Breast epithelium (tissue), 4 donors: ENCODE measurements around the gene EIF4G1. TPM values are rescaled to one million over a fixed set of nuclear protein-coding genes. Genes with fewer than 3 reads are reported as not detected.

Experiments
- DNase-seq, 2 donors: peaks; one replicate each; pipeline ENCODE4 v3.0.0-alpha.2; 2019; ENCODE audit warnings: low spot score in 2 of 2
- H3K27ac ChIP-seq, 2 donors: fragments of 200-600 bp; sonication (generic) in 1 of 2; one replicate each; pipeline ENCODE4 v1.5.1; 2016 to 2019; ENCODE audit warnings: mild to moderate bottlenecking in 1 of 2
- H3K27me3 ChIP-seq, 2 donors: fragments of 200-600 bp; sonication (generic) in 1 of 2; one replicate each; pipeline versions ENCODE4 v1.5.1 to v1.6.0; 2017 to 2019; ENCODE audit warnings: control low read depth in 1 of 2, mild to moderate bottlenecking in 1 of 2
- H3K36me3 ChIP-seq: fragments of 200-600 bp; one replicate; pipeline ENCODE4 v1.5.1; 2019
- H3K4me1 ChIP-seq, 2 donors: fragments of 200-600 bp; sonication (generic); one replicate each; pipeline ENCODE4 v1.5.1; 2016 to 2019; ENCODE audit warnings: control low read depth in 1 of 2
- H3K4me3 ChIP-seq, 3 donors: fragments of 200-600 bp; sonication (generic); 1 replicate in 2 of 3; 2 replicates in 1 of 3; pipeline ENCODE4 v1.5.1; 2016 to 2019; ENCODE audit warnings: mild to moderate bottlenecking in 3 of 3, moderate library complexity in 2 of 3
- H3K9me3 ChIP-seq, 2 donors: fragments of 200-600 bp; sonication (generic) in 1 of 2; one replicate each; pipeline ENCODE4 v1.5.1; 2016 to 2019; ENCODE audit warnings: control low read depth in 1 of 2
- POLR2A ChIP-seq: fragments of 450-650 bp; IDR thresholded peaks from one replicate; pipeline ENCODE4 v1.6.1; 2016; ENCODE audit warnings: antibody characterized with exemption, mild to moderate bottlenecking, moderate library complexity
- POLR2AphosphoS5 ChIP-seq, 3 donors: sonication (generic); formaldehyde crosslinking; IDR thresholded peaks; one replicate each; pipeline ENCODE4 v1.6.1; 2017; ENCODE audit warnings: antibody characterized with exemption in 3 of 3
- intact Hi-C: fragments of 100-400 bp; cut with DNase I; formaldehyde crosslinking; loops from one replicate; pipeline ENCODE4 v1.15.1; 2023; ENCODE audit warnings: low total_unique reads
- total RNA-seq, 3 donors: library from RNA; depleted of rRNA; stranded (reverse); fragments of >200 nt; gene quantifications; one replicate each; pipeline ENCODE4 v1.1.0, GENCODE V29; 2016
- TF ChIP-seq, protein P1 (sequence below), 3 donors: fragments of 450-650 bp; IDR thresholded peaks; one replicate each; pipeline ENCODE4 v1.5.1; 2016 to 2017; ENCODE audit warnings: antibody characterized with exemption in 3 of 3, mild to moderate bottlenecking in 3 of 3, moderate library complexity in 3 of 3

Gene EIF4G1
- total RNA-seq, 3 donors from 2014 or later, result 168 to 202 (median 196) TPM

DNA sequence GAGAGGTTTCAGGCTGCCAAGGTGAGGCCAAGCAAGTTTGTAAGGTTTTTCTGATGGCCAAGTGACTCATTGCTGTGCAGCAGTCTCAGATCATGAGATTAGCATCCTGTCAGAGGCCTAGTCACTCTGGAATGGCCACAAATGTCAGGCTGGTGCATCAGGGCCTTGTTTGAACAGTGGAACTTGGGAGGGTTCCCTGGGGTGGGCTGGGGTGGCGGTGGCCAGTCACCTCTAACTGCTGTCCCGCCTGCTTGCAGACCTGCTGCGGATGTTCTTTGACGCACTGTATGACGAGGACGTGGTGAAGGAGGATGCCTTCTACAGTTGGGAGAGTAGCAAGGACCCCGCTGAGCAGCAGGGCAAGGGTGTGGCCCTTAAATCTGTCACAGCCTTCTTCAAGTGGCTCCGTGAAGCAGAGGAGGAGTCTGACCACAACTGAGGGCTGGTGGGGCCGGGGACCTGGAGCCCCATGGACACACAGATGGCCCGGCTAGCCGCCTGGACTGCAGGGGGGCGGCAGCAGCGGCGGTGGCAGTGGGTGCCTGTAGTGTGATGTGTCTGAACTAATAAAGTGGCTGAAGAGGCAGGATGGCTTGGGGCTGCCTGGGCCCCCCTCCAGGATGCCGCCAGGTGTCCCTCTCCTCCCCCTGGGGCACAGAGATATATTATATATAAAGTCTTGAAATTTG, 20.2 kb downstream of the EIF4G1 start:
- intact Hi-C loops, result no loop called here
- Histone ChIP-seq H3K27ac (peak overlapping the region; percentile 98), H3K9me3 (no peaks in the 10 kb centered on the region), H3K4me3 (no peak overlapping the region), H3K36me3 (peaks cover 5% of the 10 kb centered on the region), H3K4me1 (peaks cover 8 to 11% of the 10 kb centered on the region in 2 donors), H3K27me3 (no peaks in the 10 kb centered on the region)
- no peak for DNase-seq
- TF ChIP-seq POLR2AphosphoS5 (IDR thresholded peaks at IDR 0.05) (no peak), POLR2A (no peak)
- TF ChIP-seq, protein P1, sequence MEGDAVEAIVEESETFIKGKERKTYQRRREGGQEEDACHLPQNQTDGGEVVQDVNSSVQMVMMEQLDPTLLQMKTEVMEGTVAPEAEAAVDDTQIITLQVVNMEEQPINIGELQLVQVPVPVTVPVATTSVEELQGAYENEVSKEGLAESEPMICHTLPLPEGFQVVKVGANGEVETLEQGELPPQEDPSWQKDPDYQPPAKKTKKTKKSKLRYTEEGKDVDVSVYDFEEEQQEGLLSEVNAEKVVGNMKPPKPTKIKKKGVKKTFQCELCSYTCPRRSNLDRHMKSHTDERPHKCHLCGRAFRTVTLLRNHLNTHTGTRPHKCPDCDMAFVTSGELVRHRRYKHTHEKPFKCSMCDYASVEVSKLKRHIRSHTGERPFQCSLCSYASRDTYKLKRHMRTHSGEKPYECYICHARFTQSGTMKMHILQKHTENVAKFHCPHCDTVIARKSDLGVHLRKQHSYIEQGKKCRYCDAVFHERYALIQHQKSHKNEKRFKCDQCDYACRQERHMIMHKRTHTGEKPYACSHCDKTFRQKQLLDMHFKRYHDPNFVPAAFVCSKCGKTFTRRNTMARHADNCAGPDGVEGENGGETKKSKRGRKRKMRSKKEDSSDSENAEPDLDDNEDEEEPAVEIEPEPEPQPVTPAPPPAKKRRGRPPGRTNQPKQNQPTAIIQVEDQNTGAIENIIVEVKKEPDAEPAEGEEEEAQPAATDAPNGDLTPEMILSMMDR (IDR thresholded peaks at IDR 0.05), result no peak

DNA sequence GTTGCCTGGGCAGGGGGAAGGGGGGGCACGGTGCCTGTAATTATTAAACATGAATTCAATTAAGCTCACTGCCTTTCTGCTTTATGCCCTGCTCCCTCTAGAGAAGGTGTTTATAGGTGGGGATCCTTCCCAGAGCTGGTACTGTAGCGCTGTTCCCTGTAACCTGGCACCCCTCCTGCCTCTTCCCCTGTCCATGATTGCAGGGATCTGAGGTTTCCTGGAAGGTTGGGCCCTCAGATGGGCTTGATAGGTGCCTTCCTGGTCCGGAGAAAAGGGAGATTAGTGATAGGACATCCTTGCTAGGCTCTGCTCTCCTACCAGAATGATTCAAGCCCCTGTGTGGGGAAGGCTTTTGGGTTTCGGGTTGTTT, 20.9 kb downstream of the EIF4G1 start:
- no peak for DNase-seq
- TF ChIP-seq POLR2AphosphoS5 (IDR thresholded peaks at IDR 0.05), result no peak
- intact Hi-C loops, result no loop called here

DNA sequence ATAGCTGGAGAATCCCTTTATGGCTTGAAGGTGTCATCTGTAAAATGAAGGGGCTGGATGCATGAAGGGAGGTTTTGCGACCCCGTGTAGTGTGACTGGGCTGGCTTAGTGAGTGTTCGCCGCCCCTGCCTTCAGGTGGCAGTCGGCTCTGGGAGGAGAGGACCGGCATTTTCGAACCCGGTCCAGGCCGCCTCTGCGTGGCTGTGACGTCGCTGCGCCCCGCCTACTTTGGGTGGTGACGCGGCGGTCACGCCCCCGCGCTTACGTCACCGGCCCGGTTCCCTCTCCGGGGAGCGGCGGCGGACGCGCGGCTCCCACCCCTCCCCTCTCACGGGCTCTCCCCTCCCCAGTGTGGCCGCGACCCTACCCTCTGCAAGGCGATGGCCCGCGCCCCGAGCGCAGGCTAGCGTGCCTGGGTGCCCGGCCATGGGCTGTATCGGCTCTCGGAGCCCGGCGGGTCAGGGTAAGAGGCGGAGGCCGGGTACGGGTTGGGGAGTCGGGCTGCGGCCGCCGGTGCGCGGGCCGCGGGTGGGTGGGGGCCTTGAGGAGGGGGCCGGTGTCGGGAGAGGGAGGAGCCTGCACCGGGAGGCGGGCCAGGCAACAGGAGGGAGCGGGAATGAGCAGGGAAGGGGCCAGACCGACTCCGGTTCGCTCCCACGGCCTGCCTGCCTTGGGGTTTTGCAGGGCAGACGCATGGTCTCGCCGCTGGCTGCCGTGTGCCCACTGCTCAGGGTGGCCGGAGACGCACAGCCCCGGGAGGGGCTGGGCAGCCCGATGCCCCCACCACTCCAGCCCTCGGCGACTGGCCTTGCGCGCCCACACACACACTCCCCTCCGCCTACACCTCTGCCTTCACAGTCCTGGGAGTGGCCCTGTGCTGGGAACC, 21.5 kb downstream of the EIF4G1 start:
- Histone ChIP-seq H3K36me3 (peaks cover 5% of the 10 kb centered on the region), H3K9me3 (no peaks in the 10 kb centered on the region), H3K27ac (peak overlapping the region; percentile 98), H3K27me3 (no peaks in the 10 kb centered on the region), H3K4me1 (peaks cover 8 to 11% of the 10 kb centered on the region in 2 donors), H3K4me3 (peak overlapping the region; percentile 83 to 87 (median 84))
- TF ChIP-seq POLR2AphosphoS5 (IDR thresholded peaks at IDR 0.05) (peak in 2 of 3 donors; percentile 60 to 93), POLR2A (peak; percentile 55)
- TF ChIP-seq, protein P1 (IDR thresholded peaks at IDR 0.05), result no peak
- peak; percentile 76 to 85 for DNase-seq
- intact Hi-C loops, result no loop called here

More for the DNA sequence above, 20.9 kb downstream of the EIF4G1 start:
- Histone ChIP-seq H3K4me3 (peak overlapping the region; percentile 83 to 87 (median 84)), H3K9me3 (no peaks in the 10 kb centered on the region), H3K27me3 (no peaks in the 10 kb centered on the region), H3K27ac (peak overlapping the region; percentile 98), H3K4me1 (peaks cover 8 to 11% of the 10 kb centered on the region in 2 donors), H3K36me3 (peaks cover 5% of the 10 kb centered on the region)

DNA sequence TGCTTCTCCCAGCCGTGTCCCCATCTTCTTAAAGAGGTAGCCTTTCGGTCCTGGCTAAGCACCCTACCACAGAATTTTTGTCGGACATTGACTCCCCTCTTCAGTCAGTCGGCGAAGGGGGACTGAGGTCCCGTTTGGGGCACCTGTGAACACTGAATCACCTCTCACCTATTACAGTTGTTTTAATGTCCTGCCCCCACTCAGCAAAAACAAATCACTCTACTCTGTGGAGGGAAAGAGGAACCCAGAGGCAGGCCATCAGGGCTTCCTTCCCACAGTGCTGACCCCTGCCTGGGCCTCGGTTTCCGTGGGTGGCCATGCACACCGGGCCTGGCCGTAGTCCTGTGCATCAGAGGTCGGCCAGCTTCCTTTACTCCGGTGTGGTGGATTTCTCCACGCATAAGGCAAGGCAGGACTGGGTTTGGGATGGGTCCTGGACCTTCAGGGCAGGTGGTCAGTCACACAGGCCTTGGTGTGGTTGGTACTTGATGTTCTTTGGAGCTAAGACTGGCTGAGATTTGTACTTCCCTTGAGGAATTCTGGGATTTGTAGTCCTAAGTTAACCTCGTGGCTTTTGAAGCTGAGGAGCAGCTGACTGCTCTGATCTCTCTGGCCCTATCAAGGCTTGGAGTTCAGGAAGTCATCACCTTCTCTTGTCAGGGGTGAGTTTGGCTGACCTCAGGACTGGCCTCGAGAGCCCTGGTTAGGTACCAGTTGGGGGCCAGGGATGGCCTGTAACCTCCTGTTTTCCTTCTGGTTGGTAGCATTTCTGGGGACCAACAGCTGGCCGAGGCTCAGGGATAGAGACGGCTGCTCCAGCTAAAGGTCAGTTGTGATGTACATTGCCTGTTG, 22.4 kb downstream of the EIF4G1 start:
- DNase-seq, result no peak
- Histone ChIP-seq H3K9me3 (no peaks in the 10 kb centered on the region), H3K27ac (peak overlapping the region; percentile 98), H3K27me3 (no peaks in the 10 kb centered on the region), H3K4me1 (peaks cover 8 to 11% of the 10 kb centered on the region in 2 donors), H3K36me3 (peaks cover 5% of the 10 kb centered on the region), H3K4me3 (peak overlapping the region; percentile 83 to 87 (median 84))
- intact Hi-C loops, result no loop called here
- TF ChIP-seq POLR2AphosphoS5 (IDR thresholded peaks at IDR 0.05) (peak in 1 of 3 donors; percentile 21), POLR2A (no peak)

DNA sequence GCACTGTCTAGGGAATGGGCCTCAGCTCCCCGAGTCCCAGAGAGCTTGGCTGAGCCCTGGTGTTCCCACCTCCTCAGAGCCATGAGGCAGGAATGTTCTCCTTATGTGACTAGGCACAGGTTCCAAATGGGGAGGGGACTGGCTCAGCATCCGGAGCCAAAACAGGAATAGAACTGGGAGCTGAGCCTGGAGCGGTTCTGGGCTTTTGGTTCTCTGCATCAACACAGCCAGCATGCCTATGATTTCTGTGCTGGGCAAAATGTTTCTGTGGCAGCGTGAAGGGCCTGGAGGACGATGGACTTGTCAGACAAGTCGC, 23.0 kb downstream of the EIF4G1 start, which contains the start of gene FAM131A:
TSS of gene FAM131A (plus strand) at position 202 of the 316 bp plus-strand sequence. CDS start at position 233, 31 bp downstream.
- intact Hi-C loops, result no loop called here
- peak in 1 of 2 donors; percentile 72 for DNase-seq
- TF ChIP-seq POLR2AphosphoS5 (IDR thresholded peaks at IDR 0.05), result peak in 1 of 3 donors; percentile 21
- TF ChIP-seq, protein P1 (IDR thresholded peaks at IDR 0.05), result no peak
- TF ChIP-seq POLR2A, result no peak

More for the DNA sequence above, 23.0 kb downstream of the EIF4G1 start, which contains the start of gene FAM131A:
- H3K36me3 ChIP-seq, result peaks cover 5% of the 10 kb centered on the region
- peak within 1 kb of the TSS; percentile 98 for H3K27ac ChIP-seq
- H3K9me3 ChIP-seq, result no peaks in the 10 kb centered on the region
- peaks cover 8 to 11% of the 10 kb centered on the region in 2 donors for H3K4me1 ChIP-seq
- no peaks in the 10 kb centered on the region for H3K27me3 ChIP-seq
- peak within 1 kb of the TSS; percentile 83 to 87 (median 84) for H3K4me3 ChIP-seq
